ENCODE data around the gene PPIE. TPM values are rescaled to one million over a fixed set of nuclear protein-coding genes. Genes with fewer than 3 reads are reported as not detected.

PPIE gene
- total RNA-seq, 1 experiment from 2014 or later = 45.8 TPM

DNA sequence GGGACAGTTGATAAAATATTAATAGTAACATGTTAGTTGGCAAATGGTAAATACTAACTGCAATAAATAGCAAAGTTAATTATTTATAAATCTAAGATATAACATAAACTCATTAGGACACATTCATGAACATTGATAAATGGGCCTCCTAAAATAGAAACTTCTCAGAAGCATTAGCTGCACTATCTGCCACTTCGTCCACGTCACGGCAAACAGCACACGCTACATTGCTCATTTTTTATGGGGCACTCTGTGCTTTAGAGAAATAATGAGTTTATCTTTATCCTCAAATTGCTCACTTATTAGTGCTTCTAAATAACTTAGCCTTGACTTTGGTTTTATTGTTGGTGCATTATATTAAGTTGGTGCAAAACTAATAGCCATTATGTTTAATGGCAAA lies 31.2 kb upstream of the PPIE start:
- no TSS peak for BruUV-seq (replicated peaks)
- Mint-ChIP-seq H3K27me3 (ENCODE audit: insufficient read depth, unreplicated experiment) (no peaks in the 10 kb centered on the region), H3K9me3 (ENCODE audit: unreplicated experiment) (no peaks in the 10 kb centered on the region), H3K27ac (ENCODE audit: low read depth, unreplicated experiment) (no peak overlapping the region), H3K36me3 (ENCODE audit: insufficient read depth, unreplicated experiment) (no peaks in the 10 kb centered on the region), H3K4me1 (ENCODE audit: insufficient read depth, unreplicated experiment) (no peaks in the 10 kb centered on the region), H3K4me3 (ENCODE audit: unreplicated experiment) (no peak overlapping the region)
- POLR2A ChIA-PET = no interaction called here
- no peak for DNase-seq (ENCODE audit: unreplicated experiment)
- CTCF ChIA-PET = interaction anchor here (0.6 kb wide), 1 partner anchor 419 kb away, joined by 3 read pairs; no protein-coding TSS in a partner anchor
- TF ChIP-seq, protein P1, sequence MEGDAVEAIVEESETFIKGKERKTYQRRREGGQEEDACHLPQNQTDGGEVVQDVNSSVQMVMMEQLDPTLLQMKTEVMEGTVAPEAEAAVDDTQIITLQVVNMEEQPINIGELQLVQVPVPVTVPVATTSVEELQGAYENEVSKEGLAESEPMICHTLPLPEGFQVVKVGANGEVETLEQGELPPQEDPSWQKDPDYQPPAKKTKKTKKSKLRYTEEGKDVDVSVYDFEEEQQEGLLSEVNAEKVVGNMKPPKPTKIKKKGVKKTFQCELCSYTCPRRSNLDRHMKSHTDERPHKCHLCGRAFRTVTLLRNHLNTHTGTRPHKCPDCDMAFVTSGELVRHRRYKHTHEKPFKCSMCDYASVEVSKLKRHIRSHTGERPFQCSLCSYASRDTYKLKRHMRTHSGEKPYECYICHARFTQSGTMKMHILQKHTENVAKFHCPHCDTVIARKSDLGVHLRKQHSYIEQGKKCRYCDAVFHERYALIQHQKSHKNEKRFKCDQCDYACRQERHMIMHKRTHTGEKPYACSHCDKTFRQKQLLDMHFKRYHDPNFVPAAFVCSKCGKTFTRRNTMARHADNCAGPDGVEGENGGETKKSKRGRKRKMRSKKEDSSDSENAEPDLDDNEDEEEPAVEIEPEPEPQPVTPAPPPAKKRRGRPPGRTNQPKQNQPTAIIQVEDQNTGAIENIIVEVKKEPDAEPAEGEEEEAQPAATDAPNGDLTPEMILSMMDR (IDR thresholded peaks at IDR 0.05; ENCODE audit: unreplicated experiment) = no peak
- intact Hi-C loops (cut with micrococcal nuclease) = no loop called here

DNA sequence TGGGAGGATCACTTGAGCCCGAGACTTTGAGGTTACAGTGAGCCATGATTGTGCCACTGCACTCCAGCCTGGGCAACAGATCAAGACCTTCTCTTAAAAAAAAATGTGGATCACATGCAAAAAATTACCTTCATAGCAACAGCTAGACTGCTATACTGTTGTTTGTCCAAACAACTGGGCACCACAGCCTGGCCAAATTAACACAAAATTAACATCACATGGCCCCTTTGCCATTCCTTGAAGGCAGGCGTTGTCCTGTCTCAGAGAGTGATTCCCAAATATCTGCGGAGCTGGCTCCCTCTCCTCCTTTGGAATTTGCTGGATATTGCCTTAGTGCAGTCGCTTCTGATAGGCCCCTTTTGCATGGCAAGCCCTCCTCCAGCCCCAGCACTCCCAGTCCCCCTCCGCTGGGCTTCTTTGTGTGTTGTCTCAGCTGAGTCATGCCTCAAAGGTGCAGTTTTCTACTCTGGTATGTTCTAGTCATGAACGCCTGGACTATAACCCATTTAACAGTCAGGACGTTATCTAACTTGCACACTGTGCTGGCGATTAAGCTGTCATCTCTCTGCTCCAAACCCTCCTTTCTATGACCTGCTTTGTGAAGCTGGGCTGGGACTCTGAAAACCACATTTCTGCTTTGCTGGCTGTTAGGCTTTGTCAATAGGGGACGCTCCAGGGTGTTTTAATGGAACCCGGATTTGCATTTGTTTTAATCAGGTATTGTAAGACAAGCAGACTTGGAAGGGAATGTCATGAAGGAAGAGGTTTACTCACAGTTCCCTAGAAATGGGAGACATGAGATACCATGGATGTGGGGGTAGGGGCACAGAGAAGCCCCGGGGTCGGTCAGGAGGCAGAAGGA lies 27.3 kb upstream of the PPIE start:
- no peak for DNase-seq (ENCODE audit: unreplicated experiment)

DNA sequence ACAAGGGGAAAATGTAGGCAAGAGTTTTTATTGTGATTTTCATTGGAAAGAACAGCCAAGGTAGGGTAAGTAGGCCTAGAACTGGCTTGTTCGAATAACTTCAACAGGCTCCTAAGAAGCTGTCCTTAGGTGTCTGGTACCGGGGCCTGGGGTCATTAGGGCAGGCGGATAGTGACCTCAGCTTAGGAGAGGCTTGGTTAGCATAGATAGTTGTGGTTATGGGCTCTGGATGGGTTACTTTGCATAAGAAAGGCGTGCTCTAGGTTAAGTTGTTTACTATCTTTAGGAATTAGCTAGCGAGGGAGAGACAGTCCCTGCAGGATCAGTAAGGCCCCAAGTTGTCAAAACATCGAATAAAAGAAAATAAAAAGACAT lies 26.7 kb upstream of the PPIE start:
- ChIA-PET CTCF (interaction anchor here (0.7 to 1.9 kb wide), 2 partner anchors 106 to 520 kb away, joined by 3 to 6 read pairs; no protein-coding TSS in a partner anchor), POLR2A (no interaction called here)
- Mint-ChIP-seq H3K4me1 (ENCODE audit: insufficient read depth, unreplicated experiment) (no peaks in the 10 kb centered on the region), H3K27ac (ENCODE audit: low read depth, unreplicated experiment) (no peak overlapping the region), H3K9me3 (ENCODE audit: unreplicated experiment) (no peaks in the 10 kb centered on the region), H3K36me3 (ENCODE audit: insufficient read depth, unreplicated experiment) (no peaks in the 10 kb centered on the region), H3K4me3 (ENCODE audit: unreplicated experiment) (no peak overlapping the region), H3K27me3 (ENCODE audit: insufficient read depth, unreplicated experiment) (peaks cover 10% of the 10 kb centered on the region)
- intact Hi-C loops (cut with micrococcal nuclease) = no loop called here
- BruUV-seq (replicated peaks) = no TSS peak
- TF ChIP-seq, protein P1 (IDR thresholded peaks at IDR 0.05; ENCODE audit: unreplicated experiment) = no peak
- no peak for DNase-seq (ENCODE audit: unreplicated experiment)

More for the DNA sequence above, 27.3 kb upstream of the PPIE start:
- H3K36me3 Mint-ChIP-seq (ENCODE audit: insufficient read depth, unreplicated experiment) = no peaks in the 10 kb centered on the region
- no peaks in the 10 kb centered on the region for H3K4me1 Mint-ChIP-seq (ENCODE audit: insufficient read depth, unreplicated experiment)
- H3K27ac Mint-ChIP-seq (ENCODE audit: low read depth, unreplicated experiment) = no peak overlapping the region
- TF ChIP-seq, protein P1 (IDR thresholded peaks at IDR 0.05; ENCODE audit: unreplicated experiment) = no peak
- peaks cover 4% of the 10 kb centered on the region for H3K27me3 Mint-ChIP-seq (ENCODE audit: insufficient read depth, unreplicated experiment)
- no TSS peak for BruUV-seq (replicated peaks)
- no peaks in the 10 kb centered on the region for H3K9me3 Mint-ChIP-seq (ENCODE audit: unreplicated experiment)
- H3K4me3 Mint-ChIP-seq (ENCODE audit: unreplicated experiment) = no peak overlapping the region
- POLR2A ChIA-PET = interaction anchor here (0.6 kb wide), 1 partner anchor 37 kb away, joined by 3 read pairs; no protein-coding TSS in a partner anchor
- CTCF ChIA-PET = interaction anchor here (0.6 to 1.9 kb wide), 2 partner anchors 105 to 125 kb away, joined by 4 to 6 read pairs; no protein-coding TSS in a partner anchor
- intact Hi-C loops (cut with micrococcal nuclease) = no loop called here

DNA sequence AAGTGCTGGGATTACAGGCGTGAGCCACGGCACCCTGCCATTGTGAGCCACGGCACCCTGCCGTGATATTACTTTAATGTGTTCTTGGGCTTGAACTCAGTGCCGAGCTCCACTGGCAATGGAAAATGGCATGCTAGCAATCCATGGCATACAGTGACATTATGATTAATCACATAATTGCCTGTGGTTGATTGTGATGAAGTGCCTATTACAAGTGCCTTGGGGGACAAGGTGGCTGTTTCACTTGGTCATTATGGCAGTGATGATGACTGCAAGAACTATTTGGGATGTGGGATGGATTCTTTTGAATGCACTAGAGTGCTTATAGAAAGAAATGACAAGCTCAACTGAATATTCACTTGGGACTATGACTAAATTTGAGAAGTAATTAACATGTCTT lies 25.1 kb upstream of the PPIE start:
- no peak overlapping the region for H3K27ac Mint-ChIP-seq (ENCODE audit: low read depth, unreplicated experiment)
- H3K27me3 Mint-ChIP-seq (ENCODE audit: insufficient read depth, unreplicated experiment) = peaks cover 26% of the 10 kb centered on the region
- no peak for DNase-seq (ENCODE audit: unreplicated experiment)
- intact Hi-C loops (cut with micrococcal nuclease) = no loop called here
- ChIA-PET POLR2A (interaction anchor here (0.5 to 0.6 kb wide), 2 partner anchors 264 to 323 kb away, joined by 3 read pairs; no protein-coding TSS in a partner anchor), CTCF (interaction anchor here (0.6 to 1.9 kb wide), 3 partner anchors 105 to 1664 kb away, joined by 3 to 6 read pairs (median 3); no protein-coding TSS in a partner anchor)
- H3K4me1 Mint-ChIP-seq (ENCODE audit: insufficient read depth, unreplicated experiment) = no peaks in the 10 kb centered on the region
- no TSS peak for BruUV-seq (replicated peaks)
- no peaks in the 10 kb centered on the region for H3K9me3 Mint-ChIP-seq (ENCODE audit: unreplicated experiment)
- no peak overlapping the region for H3K4me3 Mint-ChIP-seq (ENCODE audit: unreplicated experiment)
- TF ChIP-seq, protein P1 (IDR thresholded peaks at IDR 0.05; ENCODE audit: unreplicated experiment) = no peak
- H3K36me3 Mint-ChIP-seq (ENCODE audit: insufficient read depth, unreplicated experiment) = no peaks in the 10 kb centered on the region

Data from MCF 10A (cell line).